B cell (primary cell): ENCODE data around the gene SLC4A11. TPM values are rescaled to one million over a fixed set of nuclear protein-coding genes. Genes with fewer than 3 reads are reported as not detected.
"Not testable (repeated sequence)": the region's sequence is repeated elsewhere in the genome, so short reads cannot be mapped to it uniquely, and the experiment has no call there.

Experiments used
- ATAC-seq: fragments of 200-7000 bp; cut with Tn5 transposase; one replicate; pipeline ENCODE4 v1.10.0; 2021; ENCODE audit warnings: low read depth, mild to moderate bottlenecking, moderate number of reproducible peaks, moderate library complexity
- CTCF ChIA-PET: fragments of 350-600 bp; sonication (Branson Sonifier 250); formaldehyde crosslinking; loops from one replicate; lab custom pipeline; 2021; ENCODE audit warnings: antibody characterized with exemption, inconsistent platforms; lab: Charles Lee
- POLR2A ChIA-PET: fragments of 350-600 bp; sonication (Branson Sonifier 250); formaldehyde crosslinking; loops from one replicate; lab custom pipeline; 2021; ENCODE audit warnings: antibody characterized with exemption; lab: Charles Lee
- DNase-seq: peaks from one replicate; pipeline ENCODE4 v3.0.0; 2013
- H2AFZ ChIP-seq: 2 replicates; pipeline ENCODE4 v1.6.1; 2012; ENCODE audit warnings: mild to moderate bottlenecking, low read depth, low read length; ENCODE audit not compliant: insufficient read depth, poor library complexity, severe bottlenecking
- H3K27ac ChIP-seq, 2 donors: 1 replicate in 1 of 2; 2 replicates in 1 of 2; pipeline ENCODE4 v1.5.1; 2012 to 2013; ENCODE audit warnings: low read length in 2 of 2, mild to moderate bottlenecking in 2 of 2, moderate library complexity in 1 of 2
- H3K27me3 ChIP-seq, 4 experiments: fragments of 200-600 bp in 1 of 4; sonication (generic) in 1 of 4; replicated peaks in 1 of 4; 1 replicate in 2 of 4; 2 replicates in 2 of 4; pipeline versions ENCODE4 v1.6.1 to v1.7.0; 2013 to 2016; ENCODE audit warnings: low read length in 3 of 4, mild to moderate bottlenecking in 2 of 4, mixed read lengths in 1 of 4, moderate library complexity in 1 of 4; ENCODE audit not compliant: insufficient read depth in 4 of 4, control insufficient read depth in 3 of 4; ENCODE audit errors: control extremely low read depth in 1 of 4
- H3K36me3 ChIP-seq, 2 experiments: replicated peaks in 1 of 2; 1 replicate in 1 of 2; 2 replicates in 1 of 2; pipeline versions ENCODE4 v1.6.1 to v1.7.1; 2013; ENCODE audit warnings: low read length in 1 of 2; ENCODE audit not compliant: insufficient read depth in 2 of 2, control insufficient read depth in 1 of 2; ENCODE audit errors: control extremely low read depth in 1 of 2, extremely low read depth in 1 of 2
- H3K4me1 ChIP-seq, 2 donors: fragments of 200-600 bp in 1 of 2; sonication (generic) in 1 of 2; 1 replicate in 1 of 2; 2 replicates in 1 of 2; pipeline versions ENCODE4 v1.5.1 to v1.6.1; 2013 to 2017; ENCODE audit warnings: low read length in 2 of 2; ENCODE audit not compliant: control insufficient read depth in 2 of 2, insufficient read depth in 2 of 2
- H3K4me2 ChIP-seq: replicated peaks from 2 replicates; pipeline ENCODE3; 2012; ENCODE audit warnings: mild to moderate bottlenecking, low read depth, low read length; ENCODE audit not compliant: poor library complexity, severe bottlenecking
- H3K4me3 ChIP-seq, 5 experiments: fragments of 200-600 bp in 1 of 5; sonication (generic) in 1 of 5; 1 replicate in 3 of 5; 2 replicates in 2 of 5; pipeline versions ENCODE4 v1.5.1 to v1.7.0; 2011 to 2016; ENCODE audit warnings: low read length in 4 of 5, mild to moderate bottlenecking in 4 of 5, low read depth in 2 of 5, control low read depth in 1 of 5, moderate library complexity in 1 of 5; ENCODE audit not compliant: insufficient read depth in 1 of 5; ENCODE audit errors: control extremely low read depth in 1 of 5, extremely low read depth in 1 of 5
- H3K79me2 ChIP-seq: fragments of 200-600 bp; sonication (generic); one replicate; pipeline ENCODE4 v1.6.0; 2016; ENCODE audit warnings: low read length; ENCODE audit not compliant: control insufficient read depth, insufficient read depth
- H3K9ac ChIP-seq: fragments of 200-600 bp; sonication (generic); 2 replicates; pipeline ENCODE4 v1.6.1; 2017; ENCODE audit warnings: mild to moderate bottlenecking, low read length, moderate library complexity
- H3K9me3 ChIP-seq, 3 donors: one replicate each; pipeline versions ENCODE4 v1.6.1 to v1.7.1; 2013; ENCODE audit warnings: low read length in 2 of 3; ENCODE audit not compliant: control insufficient read depth in 2 of 3, insufficient read depth in 1 of 3; ENCODE audit errors: control extremely low read depth in 1 of 3
- H4K20me1 ChIP-seq: 2 replicates; pipeline ENCODE4 v1.6.0; 2012; ENCODE audit warnings: mild to moderate bottlenecking, low read length; ENCODE audit not compliant: insufficient read depth, control insufficient read depth, poor library complexity, severe bottlenecking
- H3K27ac Mint-ChIP-seq: one replicate; pipeline ENCODE4 v1.8.0; 2021; ENCODE audit warnings: mixed read lengths
- H3K27me3 Mint-ChIP-seq: one replicate; pipeline ENCODE4 v1.8.0; 2021; ENCODE audit warnings: mixed read lengths
- H3K4me1 Mint-ChIP-seq: one replicate; pipeline ENCODE4 v1.8.0; 2021; ENCODE audit warnings: mixed read lengths
- H3K4me3 Mint-ChIP-seq: one replicate; pipeline ENCODE4 v1.8.0; 2021; ENCODE audit warnings: mixed read lengths
- H3K9me3 Mint-ChIP-seq: one replicate; pipeline ENCODE4 v1.8.0; 2022; ENCODE audit warnings: mixed read lengths; ENCODE audit not compliant: insufficient read depth
- CTCF ChIP-seq: fragments of 200-600 bp; IDR thresholded peaks from one replicate; pipeline ENCODE4 v1.8.0; 2022; ENCODE audit warnings: antibody characterized with exemption, mild to moderate bottlenecking
- EZH2 ChIP-seq: IDR thresholded peaks from 2 replicates; pipeline ENCODE4 v1.6.1; 2012; ENCODE audit warnings: borderline replicate concordance, low read depth, mild to moderate bottlenecking, moderate library complexity, low read length; ENCODE audit not compliant: insufficient read depth, poor library complexity, severe bottlenecking
- WGBS: methylation state at CpG from one replicate; pipeline ENCODE4 v1.1.5; 2013; ENCODE audit warnings: missing lambda C conversion rate; ENCODE audit not compliant: insufficient coverage; 5-methylcytosine and 5-hydroxymethylcytosine counted together
- intact Hi-C: fragments of 100-400 bp; cut with micrococcal nuclease; formaldehyde crosslinking; loops from one replicate; pipeline ENCODE4 v1.10.0; 2022
- polyA plus RNA-seq: library from polyadenylated mRNA; depleted of rRNA; stranded (reverse); fragments of >200 nt; gene quantifications from 2 replicates; pipeline ENCODE4 v1.2.3, GENCODE V29; 2012
- total RNA-seq, 2 donors: library from RNA; stranded (reverse); fragments of 120-200 nt in 1 of 2; gene quantifications; 1 replicate in 1 of 2; 2 replicates in 1 of 2; pipeline versions ENCODE4 v1.2.3 to v1.2.4, GENCODE V29; 2013 to 2022

SLC4A11 gene
- total and polyA plus RNA-seq, 2 donors (not counting 1 experiment from before 2014, with no cell fraction given) = 0.85 to 1.6 TPM

- Mint-ChIP-seq H3K4me1 (no peaks in the 10 kb centered on the region), H3K27ac (no peak overlapping the region), H3K9me3 (no peaks in the 10 kb centered on the region), H3K4me3 (no peak overlapping the region), H3K27me3 (no peaks in the 10 kb centered on the region)
- DNase-seq = no peak
- intact Hi-C loops = no loop called here
- no peak overlapping the region for H3K4me3 ChIP-seq
- H4K20me1 ChIP-seq = no peaks in the 10 kb centered on the region
- no peak for ATAC-seq
- no peaks in the 10 kb centered on the region for H3K27me3 ChIP-seq
- ChIA-PET POLR2A (no interaction called here), CTCF (no interaction called here)
- H3K4me1 ChIP-seq = no peaks in the 10 kb centered on the region
- WGBS = 100% methylated on average over 3 of the region's 3 CpGs
- no peak overlapping the region for H3K27ac ChIP-seq
- H3K79me2 ChIP-seq = no peaks in the 10 kb centered on the region
- TF ChIP-seq CTCF (no peak), EZH2 (no peak)
- peaks cover 0 to 41% of the 10 kb centered on the region in 2 experiments for H3K36me3 ChIP-seq
- H3K9me3 ChIP-seq = no peaks in the 10 kb centered on the region
- H3K4me2 ChIP-seq = no peak overlapping the region
- H2AFZ ChIP-seq = no peak overlapping the region
- no peak overlapping the region for H3K9ac ChIP-seq
These were observed 50.1 kb downstream of the SLC4A11 start for GRCh38 chr20:3188823-3189413.

GRCh38 chr20:3187861-3188260 lies 51.1 kb downstream of the SLC4A11 start:
- POLR2A ChIA-PET, H3K4me3 ChIP-seq, H2AFZ ChIP-seq: not testable (repeated sequence)

More at GRCh38 chr20:3187861-3188260, 51.1 kb downstream of the SLC4A11 start:
- H3K27me3 ChIP-seq, H3K4me2 ChIP-seq, H3K4me3 Mint-ChIP-seq, H3K9ac ChIP-seq, intact Hi-C loops, H3K27ac Mint-ChIP-seq, H3K27me3 Mint-ChIP-seq, H3K4me1 ChIP-seq, DNase-seq, H3K4me1 Mint-ChIP-seq, H3K9me3 ChIP-seq, H3K79me2 ChIP-seq, H4K20me1 ChIP-seq, H3K27ac ChIP-seq, ATAC-seq, H3K9me3 Mint-ChIP-seq, CTCF ChIA-PET: not testable (repeated sequence)
- 100% methylated on average over 7 of the region's 9 CpGs for WGBS
- H3K36me3 ChIP-seq = peaks cover 0 to 32% of the 10 kb centered on the region in 2 experiments
